Upper lobe of left lung (tissue), 6 donors: Measurements from ENCODE around the gene FAM53B. TPM values are rescaled to one million over a fixed set of nuclear protein-coding genes. Genes with fewer than 3 reads are reported as not detected.

Experiments
- ATAC-seq, 2 donors: fragments of 200-7000 bp; cut with Tn5 transposase; one replicate each; pipeline ENCODE4 v1.9.1; 2022; ENCODE audit warnings: mild to moderate bottlenecking in 2 of 2, moderate library complexity in 2 of 2; ENCODE audit not compliant: low FRiP score in 2 of 2
- DNase-seq, 2 donors: peaks; one replicate each; pipeline ENCODE4 v3.0.0-alpha.2; 2019 to 2020
- H3K27ac ChIP-seq, 4 donors: fragments of 200-600 bp; sonication (generic); one replicate each; pipeline ENCODE4 v1.5.1; 2016 to 2019
- H3K27me3 ChIP-seq, 4 donors: fragments of 200-600 bp; sonication (generic); one replicate each; pipeline ENCODE4 v1.5.1; 2017 to 2019
- H3K36me3 ChIP-seq, 4 donors: fragments of 200-600 bp; sonication (generic); one replicate each; pipeline ENCODE4 v1.5.1; 2016 to 2019
- H3K4me1 ChIP-seq, 4 donors: fragments of 200-600 bp; sonication (generic); one replicate each; pipeline ENCODE4 v1.5.1; 2018 to 2019
- H3K4me3 ChIP-seq, 4 donors: fragments of 200-600 bp; sonication (generic); one replicate each; pipeline ENCODE4 v1.5.1; 2017 to 2019; ENCODE audit warnings: mild to moderate bottlenecking in 2 of 4, moderate library complexity in 1 of 4
- H3K9me3 ChIP-seq, 4 donors: fragments of 200-600 bp; sonication (generic); one replicate each; pipeline ENCODE4 v1.5.1; 2018 to 2019
- CTCF ChIP-seq, 6 experiments: fragments of 450-650 bp in 4 of 6; fragments of 200-600 bp in 2 of 6; sonication (generic) in 2 of 6; IDR thresholded peaks; one replicate each; pipeline ENCODE4 v1.5.1; 2016 to 2019; ENCODE audit warnings: antibody characterized with exemption in 6 of 6
- EP300 ChIP-seq, 4 donors: sonication (generic); formaldehyde crosslinking; IDR thresholded peaks; one replicate each; pipeline ENCODE4 v1.5.1; 2017; ENCODE audit warnings: antibody characterized with exemption in 4 of 4, control low read depth in 2 of 4
- POLR2A ChIP-seq, 4 donors: fragments of 450-650 bp; IDR thresholded peaks; one replicate each; pipeline ENCODE4 v1.5.1; 2016 to 2017; ENCODE audit warnings: antibody characterized with exemption in 4 of 4, mild to moderate bottlenecking in 2 of 4
- POLR2AphosphoS5 ChIP-seq, 2 donors: sonication (generic); formaldehyde crosslinking; IDR thresholded peaks; one replicate each; pipeline ENCODE4 v1.5.1; 2017; ENCODE audit warnings: antibody characterized with exemption in 2 of 2
- WGBS, 2 donors: methylation state at CpG; one replicate each; pipeline ENCODE4 v1.1.5; 2017 to 2018; 5-methylcytosine and 5-hydroxymethylcytosine counted together
- total RNA-seq, 6 donors: library from RNA; depleted of rRNA in 4 of 6; stranded (reverse); fragments of >200 nt in 4 of 6; gene quantifications; one replicate each; pipeline versions ENCODE4 v1.1.0 to v1.2.1, GENCODE V29; 2016 to 2021
- donor health status: DM: no; HTN: no; CAD: no; lungs with moderate emphysema.
- donor health status: DM: no; HTN: yes; CAD: no; lungs with severe emphysema.

Gene FAM53B
- total RNA-seq, 6 donors from 2014 or later: 35.8 to 62.5 (median 47.8) TPM

- Histone ChIP-seq H3K4me1 (peaks cover 90 to 100% (median 96%) of the 10 kb centered on the region in 4 donors), H3K27me3 (no peaks in the 10 kb centered on the region), H3K27ac (peak overlapping the region; percentile 10 to 88 (median 86)), H3K36me3 (peaks cover 0 to 18% (median 7%) of the 10 kb centered on the region in 4 donors), H3K9me3 (no peaks in the 10 kb centered on the region), H3K4me3 (no peak overlapping the region)
- DNase-seq: no peak
- WGBS, 2 donors: 87 to 90% methylated on average over 11 of the region's 11 CpGs
- no peak for TF ChIP-seq EP300 (IDR thresholded peaks at IDR 0.05)
- TF ChIP-seq CTCF (IDR thresholded peaks at IDR 0.05): no peak
- TF ChIP-seq POLR2AphosphoS5 (IDR thresholded peaks at IDR 0.05): no peak
- no peak for TF ChIP-seq POLR2A (IDR thresholded peaks at IDR 0.05)
- no peak for ATAC-seq
Observed at GRCh38 chr10:124704428-124705380, 39.5 kb downstream of the FAM53B start.

GRCh38 chr10:124703778-124704427 is 40.3 kb downstream of the FAM53B start:
- Histone ChIP-seq H3K4me1 (peaks cover 90 to 98% (median 96%) of the 10 kb centered on the region in 4 donors), H3K27ac (peak overlapping the region; percentile 86 to 88 (median 86)), H3K9me3 (no peaks in the 10 kb centered on the region), H3K36me3 (peaks cover 0 to 18% (median 7%) of the 10 kb centered on the region in 4 donors), H3K27me3 (no peaks in the 10 kb centered on the region), H3K4me3 (no peak overlapping the region)
- no peak for DNase-seq
- WGBS, 2 donors: 61 to 67% methylated on average over 7 to 10 of the region's 10 CpGs
- TF ChIP-seq POLR2AphosphoS5 (IDR thresholded peaks at IDR 0.05): peak in 1 of 2 donors; percentile 57
- no peak for TF ChIP-seq EP300 (IDR thresholded peaks at IDR 0.05)
- peak in 1 of 2 donors; percentile 64 for ATAC-seq

- DNase-seq (no peak), ATAC-seq (peak in 1 of 2 donors; percentile 3)
- Histone ChIP-seq H3K36me3 (peaks cover 0 to 18% (median 7%) of the 10 kb centered on the region in 4 donors), H3K4me1 (peaks cover 85 to 98% (median 94%) of the 10 kb centered on the region in 4 donors), H3K27me3 (no peaks in the 10 kb centered on the region), H3K9me3 (no peaks in the 10 kb centered on the region), H3K27ac (peak overlapping the region; percentile 86 to 88 (median 86)), H3K4me3 (no peak overlapping the region)
- no peak for TF ChIP-seq POLR2A (IDR thresholded peaks at IDR 0.05)
- no peak for TF ChIP-seq POLR2AphosphoS5 (IDR thresholded peaks at IDR 0.05)
- TF ChIP-seq CTCF (IDR thresholded peaks at IDR 0.05): no peak
- TF ChIP-seq EP300 (IDR thresholded peaks at IDR 0.05): no peak
- WGBS, 2 donors: 59 to 72% methylated on average over 7 of the region's 7 CpGs
Observed at GRCh38 chr10:124703372-124703771, 40.8 kb downstream of the FAM53B start.

GRCh38 chr10:124701881-124702656 is 42.1 kb downstream of the FAM53B start:
- Histone ChIP-seq H3K4me3 (no peak overlapping the region), H3K9me3 (no peaks in the 10 kb centered on the region), H3K36me3 (peaks cover 0 to 18% (median 7%) of the 10 kb centered on the region in 4 donors), H3K4me1 (peaks cover 79 to 98% (median 89%) of the 10 kb centered on the region in 4 donors), H3K27me3 (no peaks in the 10 kb centered on the region), H3K27ac (peak overlapping the region; percentile 86 to 88 (median 86))
- peak; percentile 31 to 61 for TF ChIP-seq POLR2AphosphoS5 (IDR thresholded peaks at IDR 0.05)
- peak in 1 of 4 donors; percentile 40 for TF ChIP-seq EP300 (IDR thresholded peaks at IDR 0.05)
- TF ChIP-seq POLR2A (IDR thresholded peaks at IDR 0.05): no peak
- no peak for TF ChIP-seq CTCF (IDR thresholded peaks at IDR 0.05)
- ATAC-seq: peak in 1 of 2 donors; percentile 22
- 42 to 46% methylated on average over 12 to 13 of the region's 13 CpGs for WGBS, 2 donors
- no peak for DNase-seq
